Measurements from ENCODE around the gene B4GALNT3. TPM values are rescaled to one million over a fixed set of nuclear protein-coding genes. Genes with fewer than 3 reads are reported as not detected.

The B4GALNT3 gene
- total and polyA plus RNA-seq, 2 of the 13 experiments (the other 11 are each of a cell fraction or from before 2014, with no cell fraction given): 3.2 to 4.4 TPM

- TF ChIP-seq EEA1 (CRISPR knock-in tag; IDR thresholded peaks at IDR 0.05; ENCODE audit: borderline replicate concordance): no peak; the same call in 1 of the 2 replicates
- TF ChIP-seq SNAPC5 (CRISPR knock-in tag; IDR thresholded peaks at IDR 0.05; ENCODE audit: borderline replicate concordance): no peak
- peak; percentile 75; the same call in 1 of the 2 replicates for TF ChIP-seq ATF2 (CRISPR knock-in tag; IDR thresholded peaks at IDR 0.05)
- peak; percentile 82; the same call in 1 of the 2 replicates for TF ChIP-seq TRIM24 (CRISPR knock-in tag; IDR thresholded peaks at IDR 0.05)
- TF ChIP-seq HOXA7 (CRISPR knock-in tag; IDR thresholded peaks at IDR 0.05): no peak
- no peak for TF ChIP-seq TIGD3 (CRISPR knock-in tag; IDR thresholded peaks at IDR 0.05; ENCODE audit: borderline replicate concordance)
- TF ChIP-seq SOX5 (CRISPR knock-in tag; IDR thresholded peaks at IDR 0.05; ENCODE audit: borderline replicate concordance): peak; percentile 84
- TF ChIP-seq ZNF691 (CRISPR knock-in tag; IDR thresholded peaks at IDR 0.05; ENCODE audit: borderline replicate concordance, low read depth): peak; percentile 82; the same call in 1 of the 2 replicates
- TF ChIP-seq ARNTL (CRISPR knock-in tag; IDR thresholded peaks at IDR 0.05): peak; percentile 82
- no peak for TF ChIP-seq ZNF773 (CRISPR knock-in tag; IDR thresholded peaks at IDR 0.05; ENCODE audit: borderline replicate concordance)
- TF ChIP-seq ZNF687 (CRISPR knock-in tag; IDR thresholded peaks at IDR 0.05): peak; percentile 96
- TF ChIP-seq ZNF883 (CRISPR knock-in tag; IDR thresholded peaks at IDR 0.05; ENCODE audit: not compliant biosample characterization): no peak
- no peak for TF ChIP-seq RARG (CRISPR knock-in tag; IDR thresholded peaks at IDR 0.05; ENCODE audit: low read depth)
- peak; percentile 100 for TF ChIP-seq ZBTB38 (CRISPR knock-in tag; IDR thresholded peaks at IDR 0.05)
- TF ChIP-seq HDAC2 (CRISPR knock-in tag; IDR thresholded peaks at IDR 0.05): peak; percentile 98
- TF ChIP-seq PHB2 (IDR thresholded peaks at IDR 0.05; ENCODE audit: partially characterized antibody): no peak
- TF ChIP-seq ZNF782 (CRISPR knock-in tag; IDR thresholded peaks at IDR 0.05; ENCODE audit: borderline replicate concordance): no peak
- no peak for TF ChIP-seq SP140L (CRISPR knock-in tag; IDR thresholded peaks at IDR 0.05; ENCODE audit: borderline replicate concordance)
- no peak for TF ChIP-seq PAF1 (CRISPR knock-in tag; IDR thresholded peaks at IDR 0.05)
- TF ChIP-seq MBNL3 (CRISPR knock-in tag; conservative IDR thresholded peaks at IDR 0.05): no peak
- TF ChIP-seq JUN (CRISPR knock-in tag; IDR thresholded peaks at IDR 0.05): peak; percentile 90
Measured at GRCh38 chr12:585062-586061, 125.6 kb downstream of the B4GALNT3 start (continued).
